PC-3 (cell line): Measurements from ENCODE around the gene NEU3. TPM values are rescaled to one million over a fixed set of nuclear protein-coding genes. Genes with fewer than 3 reads are reported as not detected.

ENCODE experiments used
- ATAC-seq: fragments of 200-7000 bp; cut with Tn5 transposase; 2 replicates; pipeline ENCODE4 v1.9.1; 2020; ENCODE audit warnings: mild to moderate bottlenecking, moderate library complexity
- BruUV-seq: library from RNA; stranded (reverse); fragments of 400-500 nt; replicated peaks from 2 replicates; lab custom pipeline; 2021; lab: Mats Ljungman, UMichigan
- CTCF ChIA-PET: fragments of 300-600 bp; sonication (Branson Sonifier 250); formaldehyde crosslinking; loops from one replicate; lab custom pipeline; 2022; ENCODE audit warnings: antibody characterized with exemption; lab: Charles Lee
- POLR2A ChIA-PET: fragments of 300-600 bp; sonication (Branson Sonifier 250); formaldehyde crosslinking; loops from one replicate; lab custom pipeline; 2022; ENCODE audit warnings: antibody characterized with exemption; ENCODE audit not compliant: unreplicated experiment; lab: Charles Lee
- DNase-seq: peaks from one replicate; pipeline ENCODE4 v3.0.0-alpha.2; 2015
- H2AFZ ChIP-seq: fragments of 300-600 bp; sonication (generic); 2 replicates; pipeline ENCODE4 v1.6.0; 2016; ENCODE audit warnings: antibody characterized with exemption, low read length
- H3F3A ChIP-seq: fragments of 300-600 bp; sonication (generic); one replicate; pipeline ENCODE4 v1.6.0; 2017; ENCODE audit warnings: antibody characterized with exemption, low read length, control low read depth, mild to moderate bottlenecking; ENCODE audit not compliant: unreplicated experiment
- H3K27ac ChIP-seq: fragments of 300-600 bp; sonication (generic); 2 replicates; pipeline ENCODE4 v1.5.1; 2016; ENCODE audit warnings: mild to moderate bottlenecking, low read length
- H3K27me3 ChIP-seq: fragments of 300-600 bp; sonication (generic); 2 replicates; pipeline ENCODE4 v1.6.1; 2016; ENCODE audit warnings: low read length, mixed read lengths
- H3K36me3 ChIP-seq: fragments of 300-600 bp; sonication (generic); 2 replicates; pipeline ENCODE4 v1.6.1; 2016; ENCODE audit warnings: low read depth, mixed run types, low read length, mixed read lengths
- H3K4me1 ChIP-seq: fragments of 300-600 bp; sonication (generic); 2 replicates; pipeline ENCODE4 v1.5.1; 2016; ENCODE audit warnings: low read length; ENCODE audit not compliant: insufficient read depth
- H3K4me2 ChIP-seq: fragments of 300-600 bp; sonication (generic); 2 replicates; pipeline ENCODE4 v1.6.0; 2016; ENCODE audit warnings: low read length
- H3K4me3 ChIP-seq: fragments of 300-600 bp; sonication (generic); 2 replicates; pipeline ENCODE4 v1.5.1; 2016; ENCODE audit warnings: mild to moderate bottlenecking, low read length, mixed read lengths
- H3K79me2 ChIP-seq: fragments of 300-600 bp; sonication (generic); 2 replicates; pipeline ENCODE4 v1.6.1; 2017; ENCODE audit warnings: low read length, mixed read lengths
- H3K9ac ChIP-seq: fragments of 300-600 bp; sonication (generic); 2 replicates; pipeline ENCODE4 v1.6.0; 2016; ENCODE audit warnings: mild to moderate bottlenecking, low read length
- H3K9me2 ChIP-seq: fragments of 300-600 bp; sonication (generic); replicated peaks from 2 replicates; pipeline ENCODE4 v1.6.1; 2016; ENCODE audit warnings: mixed run types, low read length, mixed read lengths
- H3K9me3 ChIP-seq: fragments of 300-600 bp; sonication (generic); 2 replicates; pipeline ENCODE4 v1.6.1; 2016; ENCODE audit warnings: low read length, mixed read lengths
- H4K20me1 ChIP-seq: fragments of 300-600 bp; sonication (generic); 2 replicates; pipeline ENCODE4 v1.6.1; 2016; ENCODE audit warnings: low read length, mixed read lengths
- EZH2 ChIP-seq: fragments of 300-600 bp; sonication (generic); IDR thresholded peaks from one replicate; pipeline ENCODE4 v1.6.1; 2017; ENCODE audit warnings: antibody characterized with exemption, mild to moderate bottlenecking, low read length; ENCODE audit not compliant: unreplicated experiment
- EZH2phosphoT487 ChIP-seq: fragments of 300-600 bp; sonication (generic); IDR thresholded peaks from 2 replicates; pipeline ENCODE4 v1.6.1; 2018; ENCODE audit warnings: mild to moderate bottlenecking, antibody characterized with exemption, low read length, borderline replicate concordance
- intact Hi-C: fragments of 100-400 bp; cut with micrococcal nuclease; formaldehyde crosslinking; loops from 2 replicates; pipeline ENCODE4 v1.9.0; 2023
- total RNA-seq: library from RNA; depleted of rRNA; stranded (reverse); fragments of >200 nt; gene quantifications from 2 replicates; pipeline ENCODE4 v1.2.3, GENCODE V29; 2014
- TF ChIP-seq, protein P1 (sequence below): fragments of 300-600 bp; sonication (generic); conservative IDR thresholded peaks from 2 replicates; pipeline ENCODE4 v1.5.1; 2017; ENCODE audit warnings: antibody characterized with exemption, low read depth, mild to moderate bottlenecking, low read length

Gene NEU3
- total RNA-seq, 1 experiment from 2014 or later, result 15.7 TPM

DNA sequence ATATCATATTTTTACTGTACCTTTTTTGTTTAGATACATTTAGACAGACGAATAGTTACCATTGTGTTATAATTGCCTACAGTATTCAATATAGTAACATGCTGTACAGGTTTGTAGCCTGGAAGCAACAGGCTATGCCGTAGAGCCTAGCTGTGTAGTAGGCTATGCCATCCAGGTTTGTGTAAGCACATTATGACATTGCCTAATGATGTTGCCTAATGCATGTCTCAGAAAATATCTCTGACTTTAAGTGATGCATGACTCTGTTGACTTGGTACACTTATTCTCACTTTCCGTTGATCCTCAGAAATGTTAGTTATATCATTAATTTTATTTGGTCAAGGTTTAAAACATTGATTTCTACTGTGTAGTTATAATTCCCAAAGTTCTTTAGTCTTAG lies 68.1 kb downstream of the NEU3 start:
- no peak for ATAC-seq
- H3K36me3 ChIP-seq, result peaks cover 2% of the 10 kb centered on the region; the same call in 1 of the 2 replicates
- no peaks in the 10 kb centered on the region for H3K27me3 ChIP-seq
- H3K4me2 ChIP-seq, result no peak overlapping the region
- no peak for TF ChIP-seq EZH2
- TF ChIP-seq, protein P1, sequence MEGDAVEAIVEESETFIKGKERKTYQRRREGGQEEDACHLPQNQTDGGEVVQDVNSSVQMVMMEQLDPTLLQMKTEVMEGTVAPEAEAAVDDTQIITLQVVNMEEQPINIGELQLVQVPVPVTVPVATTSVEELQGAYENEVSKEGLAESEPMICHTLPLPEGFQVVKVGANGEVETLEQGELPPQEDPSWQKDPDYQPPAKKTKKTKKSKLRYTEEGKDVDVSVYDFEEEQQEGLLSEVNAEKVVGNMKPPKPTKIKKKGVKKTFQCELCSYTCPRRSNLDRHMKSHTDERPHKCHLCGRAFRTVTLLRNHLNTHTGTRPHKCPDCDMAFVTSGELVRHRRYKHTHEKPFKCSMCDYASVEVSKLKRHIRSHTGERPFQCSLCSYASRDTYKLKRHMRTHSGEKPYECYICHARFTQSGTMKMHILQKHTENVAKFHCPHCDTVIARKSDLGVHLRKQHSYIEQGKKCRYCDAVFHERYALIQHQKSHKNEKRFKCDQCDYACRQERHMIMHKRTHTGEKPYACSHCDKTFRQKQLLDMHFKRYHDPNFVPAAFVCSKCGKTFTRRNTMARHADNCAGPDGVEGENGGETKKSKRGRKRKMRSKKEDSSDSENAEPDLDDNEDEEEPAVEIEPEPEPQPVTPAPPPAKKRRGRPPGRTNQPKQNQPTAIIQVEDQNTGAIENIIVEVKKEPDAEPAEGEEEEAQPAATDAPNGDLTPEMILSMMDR, result no peak
- no peaks in the 10 kb centered on the region for H3F3A ChIP-seq
- POLR2A ChIA-PET, result no interaction called here
- H3K9ac ChIP-seq, result no peak overlapping the region
- DNase-seq, result no peak
- H3K9me2 ChIP-seq, result no peaks in the 10 kb centered on the region
- intact Hi-C loops, result no loop called here
- H3K4me3 ChIP-seq, result no peak overlapping the region
- H4K20me1 ChIP-seq, result no peaks in the 10 kb centered on the region
- CTCF ChIA-PET, result interaction anchor here (0.9 kb wide), 1 partner anchor 148 kb away, joined by 4 read pairs; no protein-coding TSS in a partner anchor
- H3K79me2 ChIP-seq, result no peaks in the 10 kb centered on the region
- H3K27ac ChIP-seq, result no peak overlapping the region
- no peaks in the 10 kb centered on the region for H3K4me1 ChIP-seq
- no peak overlapping the region for H2AFZ ChIP-seq
- BruUV-seq, result no TSS peak
- H3K9me3 ChIP-seq, result peaks cover 13% of the 10 kb centered on the region

DNA sequence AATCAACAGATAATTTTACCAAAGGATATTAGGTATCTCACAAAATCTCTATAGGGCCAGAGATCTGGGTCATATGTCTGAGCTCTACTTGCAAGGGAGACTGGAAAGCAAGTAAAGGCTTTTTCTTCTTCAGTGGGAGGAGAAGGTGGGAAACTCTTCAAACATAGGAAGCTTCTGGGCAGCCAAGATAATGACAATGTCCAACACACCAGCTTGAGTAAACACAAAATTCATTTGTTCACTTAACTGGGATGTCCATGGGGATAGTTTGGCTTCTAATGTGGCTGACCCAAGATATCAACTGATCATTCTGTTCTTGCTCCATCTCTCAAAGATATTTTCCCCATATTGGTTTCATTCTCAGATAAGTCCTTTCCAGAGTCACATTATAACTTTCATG lies 70.6 kb downstream of the NEU3 start:
- Histone ChIP-seq H3K9ac (no peak overlapping the region), H2AFZ (no peak overlapping the region), H3K4me3 (no peak overlapping the region), H3K4me1 (peaks cover 6% of the 10 kb centered on the region), H3K4me2 (no peak overlapping the region), H3K27ac (no peak overlapping the region), H4K20me1 (no peaks in the 10 kb centered on the region), H3K27me3 (no peaks in the 10 kb centered on the region), H3K9me2 (no peaks in the 10 kb centered on the region), H3K9me3 (no peaks in the 10 kb centered on the region), H3F3A (no peaks in the 10 kb centered on the region), H3K36me3 (no peaks in the 10 kb centered on the region), H3K79me2 (no peaks in the 10 kb centered on the region)
- ChIA-PET POLR2A (no interaction called here), CTCF (no interaction called here)
- DNase-seq, result no peak
- intact Hi-C loops, result no loop called here
- no TSS peak for BruUV-seq
- TF ChIP-seq, protein P1, result no peak
- TF ChIP-seq EZH2 (no peak), EZH2phosphoT487 (no peak)
- ATAC-seq, result no peak

GRCh38 chr11:75063741-75064314 lies 75.1 kb downstream of the NEU3 start:
- no peak overlapping the region for H3K4me3 ChIP-seq
- H3F3A ChIP-seq, result no peaks in the 10 kb centered on the region
- no TSS peak for BruUV-seq
- H3K4me1 ChIP-seq, result peaks cover 14% of the 10 kb centered on the region
- ATAC-seq, result no peak
- H3K9me2 ChIP-seq, result no peaks in the 10 kb centered on the region; the same call in 1 of the 2 replicates
- H3K9ac ChIP-seq, result no peak overlapping the region
- H4K20me1 ChIP-seq, result no peaks in the 10 kb centered on the region
- H3K27ac ChIP-seq, result no peak overlapping the region
- peak; percentile 41 for DNase-seq
- no peaks in the 10 kb centered on the region for H3K36me3 ChIP-seq
- H2AFZ ChIP-seq, result no peak overlapping the region
- POLR2A ChIA-PET, result no interaction called here
- TF ChIP-seq EZH2phosphoT487 (no peak), EZH2 (no peak)
- TF ChIP-seq, protein P1, result no peak
- no peaks in the 10 kb centered on the region for H3K27me3 ChIP-seq
- H3K4me2 ChIP-seq, result no peak overlapping the region
- H3K79me2 ChIP-seq, result no peaks in the 10 kb centered on the region
- intact Hi-C loops, result no loop called here
- no peaks in the 10 kb centered on the region for H3K9me3 ChIP-seq
- CTCF ChIA-PET, result interaction anchor here (0.7 kb wide), 1 partner anchor 367 kb away, joined by 10 read pairs; no protein-coding TSS in a partner anchor
